Breast epithelium (tissue), 4 donors: Measurements from ENCODE around the gene TARBP1. TPM values are rescaled to one million over a fixed set of nuclear protein-coding genes. Genes with fewer than 3 reads are reported as not detected.
A peak's percentile ranks its signal among the peaks of the same experiment; 100 is the strongest.

ENCODE experiments used
- DNase-seq, 2 donors: peaks; one replicate each; pipeline ENCODE4 v3.0.0-alpha.2; 2019; ENCODE audit warnings: low spot score in 2 of 2
- H3K27ac ChIP-seq, 2 donors: fragments of 200-600 bp; sonication (generic) in 1 of 2; one replicate each; pipeline ENCODE4 v1.5.1; 2016 to 2019; ENCODE audit warnings: mild to moderate bottlenecking in 1 of 2
- H3K27me3 ChIP-seq, 2 donors: fragments of 200-600 bp; sonication (generic) in 1 of 2; one replicate each; pipeline versions ENCODE4 v1.5.1 to v1.6.0; 2017 to 2019; ENCODE audit warnings: control low read depth in 1 of 2, mild to moderate bottlenecking in 1 of 2
- H3K36me3 ChIP-seq: fragments of 200-600 bp; one replicate; pipeline ENCODE4 v1.5.1; 2019
- H3K4me1 ChIP-seq, 2 donors: fragments of 200-600 bp; sonication (generic); one replicate each; pipeline ENCODE4 v1.5.1; 2016 to 2019; ENCODE audit warnings: control low read depth in 1 of 2
- H3K4me3 ChIP-seq, 3 donors: fragments of 200-600 bp; sonication (generic); 1 replicate in 2 of 3; 2 replicates in 1 of 3; pipeline ENCODE4 v1.5.1; 2016 to 2019; ENCODE audit warnings: mild to moderate bottlenecking in 3 of 3, moderate library complexity in 2 of 3
- H3K9me3 ChIP-seq, 2 donors: fragments of 200-600 bp; sonication (generic) in 1 of 2; one replicate each; pipeline ENCODE4 v1.5.1; 2016 to 2019; ENCODE audit warnings: control low read depth in 1 of 2
- POLR2A ChIP-seq: fragments of 450-650 bp; IDR thresholded peaks from one replicate; pipeline ENCODE4 v1.6.1; 2016; ENCODE audit warnings: antibody characterized with exemption, mild to moderate bottlenecking, moderate library complexity
- POLR2AphosphoS5 ChIP-seq, 3 donors: sonication (generic); formaldehyde crosslinking; IDR thresholded peaks; one replicate each; pipeline ENCODE4 v1.6.1; 2017; ENCODE audit warnings: antibody characterized with exemption in 3 of 3
- intact Hi-C: fragments of 100-400 bp; cut with DNase I; formaldehyde crosslinking; loops from one replicate; pipeline ENCODE4 v1.15.1; 2023; ENCODE audit warnings: low total_unique reads
- total RNA-seq, 3 donors: library from RNA; depleted of rRNA; stranded (reverse); fragments of >200 nt; gene quantifications; one replicate each; pipeline ENCODE4 v1.1.0, GENCODE V29; 2016
- TF ChIP-seq, protein P1 (sequence below), 3 donors: fragments of 450-650 bp; IDR thresholded peaks; one replicate each; pipeline ENCODE4 v1.5.1; 2016 to 2017; ENCODE audit warnings: antibody characterized with exemption in 3 of 3, mild to moderate bottlenecking in 3 of 3, moderate library complexity in 3 of 3

Gene TARBP1
- total RNA-seq, 3 donors from 2014 or later: 12.3 to 39.2 (median 32.1) TPM

DNA sequence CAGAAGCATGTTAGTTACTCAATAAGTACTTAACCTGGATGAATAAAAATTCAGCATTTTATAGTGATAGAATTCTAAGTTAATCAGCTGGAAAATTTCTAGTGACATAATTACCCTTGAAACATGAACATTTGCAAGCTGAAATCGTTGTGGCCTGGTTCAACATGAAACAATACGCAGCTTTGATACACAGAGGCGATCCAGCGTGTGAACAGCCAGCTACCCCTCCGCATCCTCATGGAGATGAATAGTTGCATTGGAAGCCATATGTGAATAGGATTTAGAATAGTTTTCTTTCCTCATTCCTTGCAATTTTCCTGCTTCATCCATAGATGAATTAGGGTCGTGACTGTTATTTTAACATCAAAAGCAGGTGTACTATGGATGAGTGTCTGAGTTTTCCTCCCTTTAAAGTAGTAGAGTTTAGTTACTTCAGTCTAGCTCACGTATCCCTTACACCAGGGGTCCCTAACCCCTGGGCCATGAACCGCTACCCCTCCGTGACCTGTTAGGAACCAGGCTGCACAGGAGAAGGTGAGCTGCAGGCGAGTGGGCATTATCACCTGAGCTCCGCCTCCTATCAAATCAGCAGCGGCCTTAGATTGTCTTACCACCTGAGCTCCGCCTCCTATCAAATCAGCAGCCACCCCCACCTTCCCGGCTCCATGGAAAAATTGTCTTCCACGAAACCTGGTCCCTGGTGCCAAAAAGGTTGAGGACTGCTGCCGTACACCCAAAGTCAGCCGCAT lies 6.2 kb upstream of the TARBP1 start:
- TF ChIP-seq POLR2A: no peak
- no peak for TF ChIP-seq POLR2AphosphoS5 (IDR thresholded peaks at IDR 0.05)
- no peak overlapping the region for H3K27ac ChIP-seq
- no peaks in the 10 kb centered on the region for H3K4me1 ChIP-seq
- no peak for DNase-seq
- no peaks in the 10 kb centered on the region for H3K27me3 ChIP-seq
- intact Hi-C loops: no loop called here
- no peaks in the 10 kb centered on the region for H3K9me3 ChIP-seq
- no peak overlapping the region for H3K4me3 ChIP-seq
- no peaks in the 10 kb centered on the region for H3K36me3 ChIP-seq

DNA sequence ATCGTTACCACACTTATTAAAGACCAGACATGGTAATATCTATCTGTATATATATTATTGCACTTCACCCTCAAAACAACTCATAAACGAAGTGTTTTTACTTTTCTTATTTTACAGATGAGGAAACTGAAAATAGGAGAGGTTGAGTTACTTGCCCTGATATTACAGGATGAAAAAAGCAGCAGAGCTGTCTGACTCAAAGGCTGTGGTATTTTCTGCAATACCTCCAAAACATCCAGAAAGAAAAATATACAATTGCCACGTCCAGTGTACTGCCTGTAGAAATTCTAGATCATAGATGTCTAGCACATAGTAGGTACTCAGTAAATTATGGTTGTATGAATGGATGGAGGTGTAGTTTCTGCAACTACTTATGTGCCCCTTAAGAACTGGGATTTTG lies 5.2 kb upstream of the TARBP1 start:
- H3K27me3 ChIP-seq: no peaks in the 10 kb centered on the region
- intact Hi-C loops: no loop called here
- no peaks in the 10 kb centered on the region for H3K36me3 ChIP-seq
- no peaks in the 10 kb centered on the region for H3K9me3 ChIP-seq
- TF ChIP-seq, protein P1, sequence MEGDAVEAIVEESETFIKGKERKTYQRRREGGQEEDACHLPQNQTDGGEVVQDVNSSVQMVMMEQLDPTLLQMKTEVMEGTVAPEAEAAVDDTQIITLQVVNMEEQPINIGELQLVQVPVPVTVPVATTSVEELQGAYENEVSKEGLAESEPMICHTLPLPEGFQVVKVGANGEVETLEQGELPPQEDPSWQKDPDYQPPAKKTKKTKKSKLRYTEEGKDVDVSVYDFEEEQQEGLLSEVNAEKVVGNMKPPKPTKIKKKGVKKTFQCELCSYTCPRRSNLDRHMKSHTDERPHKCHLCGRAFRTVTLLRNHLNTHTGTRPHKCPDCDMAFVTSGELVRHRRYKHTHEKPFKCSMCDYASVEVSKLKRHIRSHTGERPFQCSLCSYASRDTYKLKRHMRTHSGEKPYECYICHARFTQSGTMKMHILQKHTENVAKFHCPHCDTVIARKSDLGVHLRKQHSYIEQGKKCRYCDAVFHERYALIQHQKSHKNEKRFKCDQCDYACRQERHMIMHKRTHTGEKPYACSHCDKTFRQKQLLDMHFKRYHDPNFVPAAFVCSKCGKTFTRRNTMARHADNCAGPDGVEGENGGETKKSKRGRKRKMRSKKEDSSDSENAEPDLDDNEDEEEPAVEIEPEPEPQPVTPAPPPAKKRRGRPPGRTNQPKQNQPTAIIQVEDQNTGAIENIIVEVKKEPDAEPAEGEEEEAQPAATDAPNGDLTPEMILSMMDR (IDR thresholded peaks at IDR 0.05): no peak
- no peak for TF ChIP-seq POLR2AphosphoS5 (IDR thresholded peaks at IDR 0.05)
- no peak for TF ChIP-seq POLR2A
- no peak overlapping the region for H3K4me3 ChIP-seq
- H3K4me1 ChIP-seq: no peaks in the 10 kb centered on the region
- no peak for DNase-seq
- no peak overlapping the region for H3K27ac ChIP-seq

DNA sequence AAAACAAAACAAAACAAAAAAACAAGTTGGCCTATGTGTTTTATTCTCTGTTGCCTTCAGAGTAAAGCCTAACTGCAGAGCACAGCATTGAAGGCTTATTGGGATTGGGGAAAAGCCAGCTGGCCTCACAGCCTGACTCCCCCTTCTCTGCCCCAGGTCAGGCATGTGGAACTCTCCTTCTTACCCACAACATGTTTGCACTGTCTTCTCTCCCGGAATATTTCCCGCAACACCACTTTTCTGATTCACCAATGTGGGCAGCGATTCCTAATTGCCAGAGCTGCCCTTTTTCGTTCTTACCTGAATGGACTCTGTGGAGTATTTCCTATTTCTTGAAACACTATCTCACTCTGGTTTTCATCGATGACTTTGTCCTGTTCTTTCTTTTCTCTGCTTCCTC lies 2.8 kb upstream of the TARBP1 start:
- no peak overlapping the region for H3K27ac ChIP-seq
- intact Hi-C loops: no loop called here
- no peaks in the 10 kb centered on the region for H3K36me3 ChIP-seq
- no peaks in the 10 kb centered on the region for H3K9me3 ChIP-seq
- no peak overlapping the region for H3K4me3 ChIP-seq
- no peak for TF ChIP-seq POLR2AphosphoS5 (IDR thresholded peaks at IDR 0.05)
- TF ChIP-seq, protein P1 (IDR thresholded peaks at IDR 0.05): no peak
- no peak for TF ChIP-seq POLR2A
- DNase-seq: no peak
- no peaks in the 10 kb centered on the region for H3K4me1 ChIP-seq
- H3K27me3 ChIP-seq: no peaks in the 10 kb centered on the region

DNA sequence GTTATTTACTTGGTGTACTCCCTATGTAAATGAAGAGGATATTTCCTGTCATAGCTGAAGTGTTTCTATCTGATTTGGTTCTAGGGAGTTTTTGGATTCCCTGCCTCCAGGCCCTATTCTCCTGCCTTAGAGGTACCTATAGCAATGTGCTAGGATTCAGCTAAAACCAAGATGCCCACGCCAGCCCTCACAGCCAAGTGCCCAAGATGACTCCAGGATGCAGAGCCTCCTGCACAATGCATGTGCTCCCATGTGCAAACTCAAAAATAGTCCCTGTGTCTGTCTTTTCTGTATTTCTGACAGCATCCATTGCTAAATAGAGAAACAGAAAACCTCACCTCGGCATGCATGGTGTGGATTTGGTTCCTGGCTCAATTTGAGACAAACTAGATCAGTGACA lies 887 bp upstream of the TARBP1 start:
- H3K36me3 ChIP-seq: no peaks in the 10 kb centered on the region
- TF ChIP-seq POLR2A (no peak), POLR2AphosphoS5 (IDR thresholded peaks at IDR 0.05) (no peak)
- TF ChIP-seq, protein P1 (IDR thresholded peaks at IDR 0.05): no peak
- H3K4me3 ChIP-seq: no peak overlapping the region
- no peak overlapping the region for H3K27ac ChIP-seq
- no peak for DNase-seq
- no peaks in the 10 kb centered on the region for H3K4me1 ChIP-seq
- no peaks in the 10 kb centered on the region for H3K9me3 ChIP-seq
- no peaks in the 10 kb centered on the region for H3K27me3 ChIP-seq
- intact Hi-C loops: no loop called here

DNA sequence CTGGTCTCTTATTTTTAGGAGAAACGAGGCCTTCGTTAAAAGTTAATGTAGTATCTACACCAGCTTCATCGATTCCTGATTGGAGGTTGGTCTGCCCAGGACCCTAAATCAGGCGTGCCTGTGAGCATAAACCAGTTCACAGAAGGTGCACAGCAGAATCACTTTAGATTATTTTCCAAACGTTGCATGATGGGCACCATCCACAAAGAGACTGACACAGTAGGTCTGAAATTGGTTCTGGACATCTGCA lies 256 bp upstream of the TARBP1 start:
- intact Hi-C loops: no loop called here
- no peaks in the 10 kb centered on the region for H3K36me3 ChIP-seq
- no peaks in the 10 kb centered on the region for H3K9me3 ChIP-seq
- no peaks in the 10 kb centered on the region for H3K27me3 ChIP-seq
- TF ChIP-seq POLR2A (no peak), POLR2AphosphoS5 (IDR thresholded peaks at IDR 0.05) (no peak)
- TF ChIP-seq, protein P1 (IDR thresholded peaks at IDR 0.05): no peak
- no peaks in the 10 kb centered on the region for H3K4me1 ChIP-seq
- DNase-seq: no peak
- H3K27ac ChIP-seq: peak overlapping the region in 1 of 2 donors; percentile 96
- peak overlapping the region; percentile 67 to 95 (median 81) for H3K4me3 ChIP-seq

DNA sequence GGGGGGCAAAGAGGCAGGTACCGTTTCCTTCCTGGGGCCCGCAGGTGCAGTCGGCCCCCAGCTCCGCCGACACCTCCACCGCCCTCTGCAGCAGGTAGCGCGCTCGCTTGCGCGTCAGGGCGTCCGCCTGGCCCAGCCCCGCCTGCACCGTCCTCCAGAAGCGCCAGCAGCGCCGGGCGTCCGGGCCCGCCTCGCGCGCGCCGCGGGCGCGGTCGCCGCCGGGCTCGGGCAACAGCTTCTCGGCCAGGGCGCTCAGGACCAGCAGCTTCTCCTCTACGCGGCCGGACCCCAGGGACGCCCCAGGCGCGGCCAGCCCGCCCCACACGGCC lies 863 bp downstream of the TARBP1 start:
- Histone ChIP-seq H3K4me3 (peak overlapping the region; percentile 67 to 95 (median 81)), H3K27ac (peak overlapping the region; percentile 83 to 96), H3K27me3 (no peaks in the 10 kb centered on the region), H3K4me1 (no peaks in the 10 kb centered on the region), H3K36me3 (no peaks in the 10 kb centered on the region), H3K9me3 (no peaks in the 10 kb centered on the region)
- intact Hi-C loops: no loop called here
- DNase-seq: peak in 1 of 2 donors; percentile 61
- no peak for TF ChIP-seq POLR2AphosphoS5 (IDR thresholded peaks at IDR 0.05)
- TF ChIP-seq POLR2A: no peak
- TF ChIP-seq, protein P1 (IDR thresholded peaks at IDR 0.05): no peak
